ENCODE results near the gene KCNT2.
"Not testable (repeated sequence)": the region's sequence is repeated elsewhere in the genome, so short reads cannot be mapped to it uniquely, and the experiment has no call there.

KCNT2 gene

GRCh38 chr1:196306421-196306820, 301.8 kb downstream of the KCNT2 start:
- DNase-seq, result no peak

DNA sequence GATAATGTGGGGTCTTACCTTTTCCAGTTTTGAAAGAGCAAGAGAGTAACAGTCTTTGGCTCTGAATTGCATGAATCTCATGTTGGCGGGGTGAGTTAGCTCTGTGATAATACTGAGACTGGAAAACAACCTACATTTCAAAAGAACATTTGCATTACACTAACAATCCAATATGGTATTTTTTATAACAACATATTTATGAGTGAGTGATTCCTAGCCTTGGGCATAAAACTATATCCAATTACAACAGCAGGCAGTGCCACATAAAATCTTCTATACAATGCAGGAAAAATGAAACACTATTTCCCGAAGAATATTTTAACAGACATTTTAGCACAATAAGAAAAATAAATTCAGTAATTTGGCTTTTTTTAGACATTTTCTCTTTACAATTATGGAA, 303.0 kb downstream of the KCNT2 start:
- DNase-seq, result no peak

DNA sequence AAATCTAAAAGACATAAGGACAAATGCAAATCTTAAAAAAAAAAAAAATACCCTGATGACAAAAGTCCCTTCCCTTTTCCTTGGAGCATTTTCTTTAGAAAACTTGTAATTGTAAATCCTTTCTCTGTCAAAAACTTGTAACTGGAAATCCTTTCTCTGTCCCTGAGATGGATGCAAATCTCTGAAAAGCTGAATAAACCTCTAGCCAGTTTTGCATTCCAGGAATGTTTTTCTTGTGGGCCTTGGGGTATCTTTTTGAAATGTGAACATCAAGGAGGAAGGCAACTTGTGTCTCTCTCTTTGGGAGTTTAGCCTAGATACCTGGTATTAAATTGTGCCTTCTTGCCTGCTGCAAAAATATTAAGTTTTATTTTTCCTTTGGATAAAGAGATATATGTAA, 305.3 kb downstream of the KCNT2 start:
- no peak for DNase-seq

- DNase-seq, result no peak
These were observed 305.8 kb downstream of the KCNT2 start for GRCh38 chr1:196302420-196302819.

DNA sequence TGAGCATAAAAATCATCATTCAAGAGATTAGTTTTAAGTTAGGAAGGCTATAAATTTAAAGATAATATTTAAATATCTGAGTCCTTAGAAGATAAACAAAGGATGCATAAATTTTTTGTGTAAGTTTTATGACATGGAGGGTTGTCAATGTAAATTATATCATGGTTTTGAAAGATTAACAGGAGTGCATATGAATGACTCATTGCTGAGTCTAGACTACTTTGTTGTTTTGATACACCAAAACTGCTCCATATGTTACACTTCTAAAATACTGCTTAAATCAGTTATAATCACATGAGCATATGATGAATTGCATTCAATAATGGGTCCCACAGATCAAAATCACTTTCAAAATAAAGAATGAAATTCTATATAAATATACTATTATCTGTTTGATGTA, 312.5 kb downstream of the KCNT2 start:
- no peak for DNase-seq

DNA sequence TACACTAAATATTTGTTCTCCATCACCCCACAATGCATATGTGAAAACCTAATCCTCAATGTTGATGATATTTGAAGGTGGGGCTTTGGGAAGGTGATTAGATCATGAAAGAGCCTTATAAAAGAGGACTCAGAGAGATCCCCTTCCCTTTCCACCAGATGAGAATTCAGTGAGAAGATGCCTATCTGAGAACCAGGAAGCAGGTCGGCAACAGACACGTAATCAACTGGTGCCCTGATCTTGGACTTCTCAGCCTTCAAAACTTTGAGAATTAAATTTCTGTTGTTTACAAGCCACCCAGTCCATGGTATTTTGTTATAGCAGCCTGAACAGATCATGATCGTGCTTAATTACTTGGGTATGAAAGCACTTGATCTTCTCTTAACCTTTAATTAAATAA, 329.4 kb downstream of the KCNT2 start:
- DNase-seq, result no peak

GRCh38 chr1:196277860-196278259, 330.4 kb downstream of the KCNT2 start:
- no peak for DNase-seq

GRCh38 chr1:196271212-196271947, 336.9 kb downstream of the KCNT2 start:
- DNase-seq, result no peak

- DNase-seq, result not testable (repeated sequence)
These were observed 345.2 kb downstream of the KCNT2 start for GRCh38 chr1:196263086-196263485.

- DNase-seq, result no peak
These were observed 348.0 kb downstream of the KCNT2 start for GRCh38 chr1:196260270-196260669.

DNA sequence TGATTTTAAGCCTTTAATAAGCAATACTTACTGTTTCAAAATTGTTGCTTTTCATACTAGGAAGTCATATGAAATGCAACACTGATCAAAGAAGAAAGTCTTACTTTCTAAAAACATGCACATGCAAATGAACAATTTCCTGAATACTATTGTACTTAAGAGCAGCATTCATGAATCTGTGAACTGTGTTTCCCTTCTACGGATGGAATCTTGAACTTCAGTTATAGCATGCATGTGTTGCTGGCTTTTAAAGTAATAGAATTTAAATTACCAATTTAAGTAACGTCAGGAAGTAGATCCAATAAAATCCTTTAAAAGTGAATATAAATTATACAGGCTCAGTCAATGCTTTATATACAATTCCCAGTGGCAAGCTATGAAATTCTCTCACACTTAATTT, 348.9 kb downstream of the KCNT2 start:
- DNase-seq, result no peak

GRCh38 chr1:196255762-196256161, 352.5 kb downstream of the KCNT2 start:
- no peak for DNase-seq

DNA sequence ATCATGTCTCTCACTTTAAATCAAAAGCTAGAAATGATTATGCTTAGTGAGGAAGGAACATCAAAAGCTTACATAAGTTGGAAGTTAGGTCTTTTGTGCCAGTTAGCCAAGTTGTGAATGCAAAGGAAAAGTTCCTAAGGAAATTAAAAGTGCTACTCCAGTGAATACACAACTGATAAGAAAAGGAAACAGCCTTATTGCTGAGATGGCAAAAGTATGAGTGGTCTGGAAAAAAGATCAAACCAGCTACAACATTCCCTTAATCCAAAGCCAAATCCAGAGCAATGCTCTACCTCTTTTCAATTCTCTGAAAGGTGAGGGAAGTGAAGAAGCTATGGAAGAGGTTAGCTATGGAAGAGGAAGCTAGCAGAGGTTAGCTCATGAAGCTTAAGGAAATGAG, 378.7 kb downstream of the KCNT2 start:
- DNase-seq, result no peak

DNA sequence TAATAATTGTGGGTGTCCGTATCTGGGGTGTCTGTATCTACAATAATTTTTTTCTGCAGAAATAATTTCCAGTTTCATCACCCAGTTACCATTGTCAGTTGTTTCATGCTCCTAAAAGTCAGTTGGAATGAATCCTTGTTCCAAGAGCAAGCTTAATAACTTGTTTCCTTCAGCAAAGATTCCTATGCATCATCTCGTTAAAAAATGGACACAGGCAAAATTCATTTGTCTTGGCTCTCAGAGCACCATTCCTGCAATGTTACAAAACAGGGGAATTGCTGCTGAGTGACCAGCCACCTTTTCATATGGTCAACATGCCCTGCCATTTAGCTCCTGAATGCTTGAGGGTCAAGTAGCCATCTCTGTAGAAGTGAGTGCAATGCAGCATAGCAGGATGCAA, 393.4 kb downstream of the KCNT2 start:
- DNase-seq, result no peak

DNA sequence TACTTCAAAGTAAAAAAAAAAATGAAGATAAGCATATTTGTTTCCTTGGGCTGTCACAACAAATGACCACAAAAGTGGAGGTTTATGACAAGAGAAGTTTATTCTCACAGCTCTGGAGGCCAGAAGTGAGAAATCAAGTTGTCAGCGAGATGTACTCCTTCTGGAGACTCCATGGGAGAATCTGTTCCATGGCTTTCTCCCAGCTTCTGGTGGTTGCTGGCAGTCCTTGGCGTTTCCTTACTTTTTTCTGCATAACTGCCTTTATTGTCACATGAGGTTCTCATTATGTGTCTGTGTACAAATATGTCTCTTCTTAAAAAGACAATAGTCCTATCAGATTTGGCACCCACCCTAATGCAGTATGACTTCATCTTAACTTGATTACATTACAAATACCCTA, 398.3 kb downstream of the KCNT2 start:
- no peak for DNase-seq

GRCh38 chr1:196209265-196209664, 399.0 kb downstream of the KCNT2 start:
- DNase-seq, result no peak

DNA sequence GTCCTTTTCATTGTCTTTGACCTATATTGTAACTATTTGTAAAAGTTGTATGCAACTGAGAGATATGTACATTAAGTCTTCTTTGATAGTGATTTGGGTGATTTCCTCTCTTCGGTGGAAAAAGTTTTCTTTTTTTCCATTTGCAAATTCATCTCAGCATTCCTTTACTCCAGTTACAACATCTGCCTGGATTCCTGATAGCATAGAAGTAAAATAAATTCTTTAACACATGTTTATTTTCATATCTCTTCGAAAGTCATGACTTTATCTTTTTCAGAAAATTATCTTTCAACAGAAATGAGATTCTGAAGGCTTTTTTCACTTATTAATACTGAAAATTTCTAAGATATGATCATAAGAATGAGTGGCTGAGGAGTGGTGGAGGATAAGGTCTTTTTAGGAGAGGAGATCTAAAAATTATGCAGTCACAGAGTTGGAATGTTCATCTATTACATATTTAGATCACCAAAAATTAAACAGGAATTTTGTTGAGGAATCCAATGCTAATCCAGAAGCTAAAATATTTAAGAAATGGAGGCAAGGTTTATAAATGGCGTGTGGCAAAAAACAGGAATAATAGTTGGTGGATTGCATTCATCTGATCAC, 400.5 kb downstream of the KCNT2 start:
- DNase-seq, result no peak

GRCh38 chr1:196205882-196206281, 402.4 kb downstream of the KCNT2 start:
- no peak for DNase-seq

DNA sequence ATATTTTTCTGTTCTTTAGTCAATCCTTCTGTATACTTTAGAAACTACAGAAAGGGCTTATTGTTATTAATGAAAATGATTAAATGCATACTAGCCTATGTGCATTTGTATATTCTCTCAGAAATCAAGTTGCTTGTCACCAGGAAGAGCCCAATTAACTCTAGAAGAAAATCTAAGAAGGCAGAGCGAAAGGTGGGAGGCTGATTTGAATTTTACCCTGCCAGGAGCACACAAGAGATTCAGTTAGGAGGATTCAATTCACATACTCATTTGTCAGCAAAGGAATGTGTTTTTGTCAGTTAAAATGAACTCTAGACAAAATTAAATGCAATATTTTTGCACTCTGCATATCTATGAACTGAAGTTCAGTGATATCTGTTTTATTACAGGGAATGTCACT, 411.8 kb downstream of the KCNT2 start:
- DNase-seq, result no peak

DNA sequence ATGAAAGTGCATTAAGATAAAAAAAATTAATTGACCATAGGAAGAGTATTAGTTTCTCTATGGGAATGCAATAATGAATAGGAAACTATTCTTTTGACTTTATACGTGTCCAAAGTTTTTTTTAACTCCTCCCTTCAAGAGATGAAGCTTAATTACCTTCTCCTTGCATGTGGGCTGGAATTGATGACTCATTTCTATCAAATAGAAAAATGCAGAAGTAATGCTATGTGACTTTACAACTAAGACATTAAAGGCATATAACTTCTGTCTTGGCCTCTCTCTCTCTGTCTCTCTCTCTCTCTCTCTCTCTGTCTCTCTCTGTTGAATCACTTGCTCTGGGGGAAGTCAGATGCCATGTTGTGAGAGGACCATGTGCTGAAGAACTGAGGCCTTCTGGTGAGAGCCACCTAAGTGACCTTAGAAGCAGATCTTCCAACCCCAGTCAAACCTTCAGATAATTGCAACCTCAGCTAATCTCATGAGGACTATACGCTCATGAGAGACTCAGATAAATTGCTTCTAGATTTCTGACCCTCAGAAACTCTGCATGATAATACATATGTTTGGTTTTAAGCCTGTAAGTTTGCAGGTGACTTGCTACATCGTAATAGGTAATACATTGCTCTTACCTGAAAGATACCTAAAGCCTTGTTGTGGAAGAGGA, 414.2 kb downstream of the KCNT2 start:
- DNase-seq, result no peak

DNA sequence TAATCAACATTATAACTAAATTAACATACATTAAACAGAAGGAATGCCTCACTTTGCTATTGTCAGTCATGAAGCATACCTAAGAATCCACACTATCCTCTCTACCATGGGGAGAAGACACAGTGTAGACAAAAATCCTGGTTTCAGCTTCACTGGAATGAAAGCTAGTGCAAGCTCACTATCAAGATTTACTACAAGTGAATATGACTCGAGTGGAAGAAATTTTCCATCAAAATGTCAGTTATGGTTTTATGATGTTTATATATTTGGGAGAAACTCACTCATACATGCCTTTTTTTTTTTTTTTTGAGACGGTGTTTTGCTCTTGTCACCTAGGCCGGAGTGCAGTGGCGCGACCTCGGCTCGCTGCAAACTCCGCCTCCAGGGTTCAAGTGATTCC, 424.3 kb downstream of the KCNT2 start:
- DNase-seq, result no peak

DNA sequence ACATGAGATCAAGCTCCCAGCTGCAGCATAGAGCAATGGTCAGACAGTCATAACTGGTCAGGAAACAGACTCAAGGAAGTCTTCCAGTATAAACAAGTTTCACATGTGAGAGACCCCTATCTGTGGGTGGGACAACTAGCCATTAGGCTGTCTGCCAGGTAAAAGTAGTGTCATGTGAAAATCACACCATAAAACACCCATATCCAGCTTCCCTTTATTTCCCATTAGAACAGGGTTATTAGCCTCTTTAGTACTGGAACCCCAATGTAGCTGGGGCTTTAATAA, 426.7 kb downstream of the KCNT2 start:
- no peak for DNase-seq

DNA sequence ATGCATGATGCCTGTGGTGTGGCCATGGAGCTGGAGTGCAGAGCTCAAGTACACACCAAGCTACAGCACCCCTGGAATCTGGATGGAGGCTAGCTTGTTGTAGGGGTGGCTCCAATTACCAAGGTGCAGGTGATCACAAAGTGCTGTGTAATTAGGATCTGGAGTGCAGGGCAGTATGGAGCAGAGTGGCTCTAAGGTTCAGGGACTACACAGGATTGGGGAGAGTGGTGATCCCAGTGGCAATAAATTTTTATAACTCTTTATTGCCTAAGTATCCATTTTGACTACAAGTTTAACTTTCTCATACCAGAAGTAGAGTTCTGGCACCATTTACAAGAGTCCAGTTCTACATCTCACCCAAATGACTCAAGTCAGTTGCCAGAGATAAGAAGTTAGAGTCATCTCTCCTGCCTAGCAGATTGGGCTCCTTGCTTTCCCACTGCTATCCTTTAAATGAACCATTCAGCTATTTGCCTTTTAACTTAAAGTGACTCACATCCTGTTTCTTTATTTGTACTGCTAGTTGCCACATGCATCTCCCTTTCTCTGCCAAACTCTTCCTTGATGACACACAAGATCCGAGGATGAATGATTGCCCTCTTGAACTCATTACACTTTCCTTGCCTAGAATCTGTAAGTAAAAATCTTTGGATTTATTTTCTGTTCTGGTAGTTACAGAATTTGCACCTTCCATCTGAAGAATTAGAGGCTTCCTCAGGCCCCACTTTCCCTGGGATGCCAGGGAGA, 427.2 kb downstream of the KCNT2 start:
- no peak for DNase-seq

DNA sequence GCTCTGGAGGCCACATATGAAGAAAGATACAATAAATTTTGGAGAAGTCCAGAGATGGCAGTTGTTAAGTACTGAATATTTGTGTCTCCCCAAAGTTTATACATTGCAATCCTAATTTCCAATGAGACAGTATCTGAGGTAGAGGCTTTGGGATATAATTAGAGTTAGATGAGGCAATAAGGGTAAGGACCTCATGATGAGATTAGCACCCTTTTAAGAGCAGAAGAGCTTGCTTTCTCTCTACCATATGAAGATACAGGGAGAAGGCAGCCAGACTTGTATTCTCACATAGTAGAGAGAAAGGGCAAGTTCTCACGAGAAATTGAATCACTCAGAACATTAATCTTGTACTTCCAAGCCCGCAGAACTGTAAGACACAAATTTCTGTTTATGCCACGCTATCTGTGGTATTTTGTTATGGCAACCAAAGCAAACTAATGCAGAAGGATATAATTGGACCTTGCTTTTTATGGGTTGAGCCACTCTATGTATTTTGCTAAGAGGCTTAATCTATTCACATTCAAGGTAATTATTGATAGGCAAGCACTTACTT, 430.1 kb downstream of the KCNT2 start:
- no peak for DNase-seq
